Gastrocnemius medialis (tissue), 4 donors: ENCODE data around the gene IFNL4. TPM values are rescaled to one million over a fixed set of nuclear protein-coding genes. Genes with fewer than 3 reads are reported as not detected.

Experiments
- ATAC-seq, 2 donors: fragments of 150-250 bp; one replicate each; pipeline ENCODE4 v1.9.1; 2016
- DNase-seq, 2 donors: peaks; one replicate each; pipeline ENCODE4 v3.0.0-alpha.2; 2019
- H3K27ac ChIP-seq, 4 donors: fragments of 200-600 bp; sonication (generic); 1 replicate in 1 of 4; 2 replicates in 3 of 4; pipeline ENCODE4 v1.5.1; 2016 to 2018; ENCODE audit warnings: mild to moderate bottlenecking in 2 of 4, moderate library complexity in 1 of 4
- H3K27me3 ChIP-seq, 3 donors: fragments of 200-600 bp; sonication (generic) in 2 of 3; 1 replicate in 1 of 3; 2 replicates in 2 of 3; pipeline versions ENCODE4 v1.5.1 to v1.6.0; 2016 to 2019; ENCODE audit warnings: mild to moderate bottlenecking in 1 of 3, moderate library complexity in 1 of 3
- H3K36me3 ChIP-seq, 2 donors: fragments of 200-600 bp; sonication (generic) in 1 of 2; one replicate each; pipeline ENCODE4 v1.5.1; 2017 to 2018
- H3K4me1 ChIP-seq, 2 donors: fragments of 200-600 bp; sonication (generic) in 1 of 2; one replicate each; pipeline ENCODE4 v1.5.1; 2016 to 2017; ENCODE audit warnings: mild to moderate bottlenecking in 2 of 2
- H3K4me3 ChIP-seq, 4 donors: fragments of 200-600 bp; sonication (generic) in 3 of 4; 1 replicate in 1 of 4; 2 replicates in 3 of 4; pipeline ENCODE4 v1.5.1; 2016 to 2019; ENCODE audit warnings: mild to moderate bottlenecking in 2 of 4
- H3K9me3 ChIP-seq, 3 donors: fragments of 200-600 bp; sonication (generic) in 2 of 3; 1 replicate in 1 of 3; 2 replicates in 2 of 3; pipeline ENCODE4 v1.5.1; 2016 to 2019
- CTCF ChIP-seq, 5 experiments: fragments of 450-650 bp in 3 of 5; fragments of 200-600 bp in 2 of 5; sonication (generic) in 2 of 5; IDR thresholded peaks in 4 of 5; conservative IDR thresholded peaks in 1 of 5; 1 replicate in 4 of 5; 2 replicates in 1 of 5; pipeline ENCODE4 v1.5.1; 2016 to 2019; ENCODE audit warnings: antibody characterized with exemption in 5 of 5, mild to moderate bottlenecking in 3 of 5, moderate library complexity in 3 of 5
- POLR2A ChIP-seq, 2 donors: fragments of 450-650 bp; IDR thresholded peaks; one replicate each; pipeline ENCODE4 v1.6.1; 2017; ENCODE audit warnings: antibody characterized with exemption in 2 of 2, mild to moderate bottlenecking in 2 of 2, moderate library complexity in 2 of 2
- in situ Hi-C, 4 donors: fragments of 200-750 bp; cut with MboI; loops; one replicate each; pipeline versions ENCODE4 v1.15.0 to v1.8.0; 2017; ENCODE audit warnings: low sequenced_read_pairs in 4 of 4
- intact Hi-C: fragments of 100-400 bp; cut with DNase I; formaldehyde crosslinking; loops from one replicate; pipeline ENCODE4 v1.15.1; 2023; ENCODE audit warnings: low total_unique reads
- total RNA-seq, 4 donors: library from RNA; depleted of rRNA; stranded (reverse); fragments of >200 nt; gene quantifications; one replicate each; pipeline versions ENCODE4 v1.1.0 to v1.2.3, GENCODE V29; 2016

Gene IFNL4
- total RNA-seq, 4 donors from 2014 or later, result not detected

GRCh38 chr19:39208175-39208795 lies 40.4 kb downstream of the IFNL4 start:
- Histone ChIP-seq H3K4me1 (no peaks in the 10 kb centered on the region), H3K36me3 (no peaks in the 10 kb centered on the region), H3K9me3 (no peaks in the 10 kb centered on the region), H3K4me3 (no peak overlapping the region), H3K27me3 (peaks cover 13 to 17% (median 14%) of the 10 kb centered on the region in 3 donors), H3K27ac (no peak overlapping the region)
- no peak for TF ChIP-seq CTCF (IDR thresholded peaks at IDR 0.05 in 4 of 5, conservative IDR thresholded peaks at IDR 0.05 in 1 of 5)
- no peak for TF ChIP-seq POLR2A (IDR thresholded peaks at IDR 0.05)
- intact Hi-C loops (no loop called here), in situ Hi-C loops (no loop called here)
- ATAC-seq (no peak), DNase-seq (no peak)

GRCh38 chr19:39207293-39207836 lies 41.3 kb downstream of the IFNL4 start:
- no peaks in the 10 kb centered on the region for H3K36me3 ChIP-seq
- no peak overlapping the region for H3K4me3 ChIP-seq
- in situ Hi-C loops, result no loop called here
- H3K9me3 ChIP-seq, result no peaks in the 10 kb centered on the region
- intact Hi-C loops, result no loop called here
- ATAC-seq (no peak), DNase-seq (no peak)
- no peak for TF ChIP-seq CTCF (IDR thresholded peaks at IDR 0.05 in 4 of 5, conservative IDR thresholded peaks at IDR 0.05 in 1 of 5)
- TF ChIP-seq POLR2A (IDR thresholded peaks at IDR 0.05), result no peak
- H3K27ac ChIP-seq, result no peak overlapping the region
- peaks cover 23 to 26% (median 24%) of the 10 kb centered on the region in 3 donors for H3K27me3 ChIP-seq
- H3K4me1 ChIP-seq, result no peaks in the 10 kb centered on the region

- in situ Hi-C loops (no loop called here), intact Hi-C loops (no loop called here)
- Histone ChIP-seq H3K4me1 (no peaks in the 10 kb centered on the region), H3K9me3 (no peaks in the 10 kb centered on the region), H3K27ac (no peak overlapping the region), H3K36me3 (no peaks in the 10 kb centered on the region), H3K4me3 (no peak overlapping the region), H3K27me3 (peaks cover 32 to 35% (median 35%) of the 10 kb centered on the region in 3 donors)
- ATAC-seq (no peak), DNase-seq (no peak)
- TF ChIP-seq CTCF (IDR thresholded peaks at IDR 0.05 in 4 of 5, conservative IDR thresholded peaks at IDR 0.05 in 1 of 5) (no peak), POLR2A (IDR thresholded peaks at IDR 0.05) (no peak)
Measured at GRCh38 chr19:39206122-39206521, 42.5 kb downstream of the IFNL4 start.

GRCh38 chr19:39205449-39205764 lies 43.2 kb downstream of the IFNL4 start:
- DNase-seq, result no peak
- H3K27ac ChIP-seq, result no peak overlapping the region
- H3K4me1 ChIP-seq, result no peaks in the 10 kb centered on the region
- H3K9me3 ChIP-seq, result no peaks in the 10 kb centered on the region
- intact Hi-C loops, result no loop called here
- TF ChIP-seq CTCF (IDR thresholded peaks at IDR 0.05 in 4 of 5, conservative IDR thresholded peaks at IDR 0.05 in 1 of 5), result no peak
- TF ChIP-seq POLR2A (IDR thresholded peaks at IDR 0.05), result no peak
- H3K4me3 ChIP-seq, result no peak overlapping the region
- no peak for ATAC-seq
- in situ Hi-C loops, result no loop called here
- peaks cover 38 to 42% (median 39%) of the 10 kb centered on the region in 3 donors for H3K27me3 ChIP-seq
- no peaks in the 10 kb centered on the region for H3K36me3 ChIP-seq
